Measurements from ENCODE around the gene CIAO1. TPM values are rescaled to one million over a fixed set of nuclear protein-coding genes. Genes with fewer than 3 reads are reported as not detected.
"Not testable (repeated sequence)": the region's sequence is repeated elsewhere in the genome, so short reads cannot be mapped to it uniquely, and the experiment has no call there.

Gene CIAO1
- total RNA-seq, 2 experiments from 2014 or later, result 86.6 to 87.1 TPM

DNA sequence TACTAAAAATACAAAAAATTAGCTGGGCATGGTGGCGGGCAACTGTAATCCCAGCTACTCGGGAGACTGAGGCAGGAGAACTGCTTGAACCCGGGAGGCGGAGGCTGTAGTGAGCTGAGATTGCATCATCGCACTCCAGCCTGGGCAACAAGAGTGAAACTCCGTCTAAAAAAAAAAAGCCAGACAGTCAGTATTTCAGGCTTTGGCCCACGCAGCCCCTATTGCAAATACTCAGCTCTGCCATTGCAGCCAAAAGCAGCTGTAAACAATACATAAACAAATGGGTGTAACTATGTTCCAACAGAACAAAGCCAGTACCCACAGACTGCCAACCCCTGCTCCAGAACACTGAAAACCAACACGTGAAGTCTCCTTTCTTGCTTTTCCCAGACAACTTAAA is 28.2 kb downstream of the CIAO1 start:
- peaks cover 80% of the 10 kb centered on the region for H3K36me3 Mint-ChIP-seq
- ChIA-PET POLR2A (interaction anchor here (1.4 kb wide), 1 partner anchor 11 kb away, joined by 5 read pairs; the partner anchor contains the start of gene SNRNP200), CTCF (interaction anchor here (0.7 kb wide), 1 partner anchor 52 kb away, joined by 3 read pairs; no protein-coding TSS in a partner anchor)
- H3K27me3 Mint-ChIP-seq; H3K4me1 Mint-ChIP-seq (ENCODE audit: low read depth); H3K4me3 Mint-ChIP-seq; H3K9me3 Mint-ChIP-seq; intact Hi-C loops (cut with micrococcal nuclease); DNase-seq; H3K27ac Mint-ChIP-seq: not testable (repeated sequence)

- H3K4me3 Mint-ChIP-seq, result no peak overlapping the region
- no peaks in the 10 kb centered on the region for H3K27me3 Mint-ChIP-seq
- no peak for DNase-seq
- H3K27ac Mint-ChIP-seq, result no peak overlapping the region
- CTCF ChIA-PET, result no interaction called here
- H3K36me3 Mint-ChIP-seq, result peaks cover 77% of the 10 kb centered on the region
- H3K9me3 Mint-ChIP-seq, result no peaks in the 10 kb centered on the region
- peaks cover 12% of the 10 kb centered on the region for H3K4me1 Mint-ChIP-seq (ENCODE audit: low read depth)
- POLR2A ChIA-PET, result no interaction called here
- intact Hi-C loops (cut with micrococcal nuclease), result no loop called here
Observed at GRCh38 chr2:96296925-96297324, 30.9 kb downstream of the CIAO1 start.

- no peak for DNase-seq
- H3K4me1 Mint-ChIP-seq (ENCODE audit: low read depth), result peaks cover 45% of the 10 kb centered on the region
- H3K9me3 Mint-ChIP-seq, result no peaks in the 10 kb centered on the region
- no peak overlapping the region for H3K4me3 Mint-ChIP-seq
- peak overlapping the region; percentile 28 for H3K27ac Mint-ChIP-seq
- intact Hi-C loops (cut with micrococcal nuclease), result no loop called here
- CTCF ChIA-PET, result interaction anchor here (1.2 kb wide), 1 partner anchor 226 kb away, joined by 4 read pairs; no protein-coding TSS in a partner anchor
- no peaks in the 10 kb centered on the region for H3K27me3 Mint-ChIP-seq
- POLR2A ChIA-PET, result interaction anchor here (1.2 to 1.6 kb wide), 2 partner anchors 34 to 93 kb away, joined by 3 to 4 read pairs; partner anchors contain the start of genes NCAPH and STARD7
- H3K36me3 Mint-ChIP-seq, result peaks cover 71% of the 10 kb centered on the region
Observed at GRCh38 chr2:96301865-96302264, 35.8 kb downstream of the CIAO1 start.

- ChIA-PET POLR2A (interaction anchor here (0.6 to 2.9 kb wide), 13 partner anchors 11 to 333 kb away, joined by 3 to 28 read pairs (median 4); partner anchors contain the start of genes ITPRIPL1 and NCAPH), CTCF (interaction anchor here (1.0 to 2.1 kb wide), 4 partner anchors 17 to 205 kb away, joined by 3 to 8 read pairs (median 6); no protein-coding TSS in a partner anchor)
- H3K4me3 Mint-ChIP-seq, result peak overlapping the region; percentile 99
- no peaks in the 10 kb centered on the region for H3K9me3 Mint-ChIP-seq
- peaks cover 47% of the 10 kb centered on the region for H3K4me1 Mint-ChIP-seq (ENCODE audit: low read depth)
- no peak for DNase-seq
- peak overlapping the region; percentile 57 for H3K27ac Mint-ChIP-seq
- peaks cover 44% of the 10 kb centered on the region for H3K36me3 Mint-ChIP-seq
- intact Hi-C loops (cut with micrococcal nuclease), result loop anchor here (1.0 to 2.0 kb wide), 4 partner anchors 17 to 40 kb away; partner anchors contain the start of genes CIAO1 and NCAPH
- no peaks in the 10 kb centered on the region for H3K27me3 Mint-ChIP-seq
Observed at GRCh38 chr2:96304606-96305005, 38.6 kb downstream of the CIAO1 start.

- CTCF ChIA-PET, result interaction anchor here (1.0 to 2.1 kb wide), 5 partner anchors 16 to 204 kb away, joined by 3 to 8 read pairs (median 5); partner anchors contain the start of gene ITPRIPL1
- POLR2A ChIA-PET, result interaction anchor here (0.6 to 2.9 kb wide), 20 partner anchors 10 to 332 kb away, joined by 3 to 28 read pairs (median 4); partner anchors contain the start of genes ANKRD36C, ITPRIPL1, NCAPH and STARD7
- Mint-ChIP-seq H3K4me3 (peak within 1 kb of the TSS; percentile 99), H3K4me1 (ENCODE audit: low read depth) (peaks cover 47% of the 10 kb centered on the region), H3K27me3 (no peaks in the 10 kb centered on the region), H3K9me3 (no peaks in the 10 kb centered on the region), H3K27ac (peak within 1 kb of the TSS; percentile 97), H3K36me3 (peaks cover 39% of the 10 kb centered on the region)
- peak; percentile 94 for DNase-seq
- intact Hi-C loops (cut with micrococcal nuclease), result loop anchor here (1.0 to 2.0 kb wide), 4 partner anchors 16 to 39 kb away; partner anchors contain the start of genes CIAO1 and NCAPH
Observed at GRCh38 chr2:96305091-96305978, 39.3 kb downstream of the CIAO1 start, which contains the start of gene SNRNP200. Gene SNRNP200, minus strand, starts transcription at chr2:96305546. Its CDS starts 109 bp downstream, at chr2:96305437.

DNA sequence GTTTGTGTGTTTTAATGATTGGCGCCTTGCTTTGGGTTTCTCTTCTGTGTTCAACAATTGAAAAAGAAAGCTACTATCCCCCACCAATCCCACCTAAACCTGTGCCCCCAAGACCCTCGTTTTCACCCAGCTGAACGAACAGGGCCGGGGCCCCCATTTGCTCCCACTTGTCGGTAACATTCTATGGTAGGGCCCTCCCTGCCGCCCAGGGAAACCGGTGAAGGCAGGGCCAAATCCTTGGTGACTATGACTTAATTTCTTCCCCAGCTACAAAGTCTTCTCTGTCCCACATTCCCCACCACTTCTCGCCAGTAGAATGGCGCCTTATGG is 39.9 kb downstream of the CIAO1 start:
- intact Hi-C loops (cut with micrococcal nuclease), result loop anchor here (1.0 to 2.0 kb wide), 4 partner anchors 15 to 40 kb away; partner anchors contain the start of genes CIAO1 and NCAPH
- Mint-ChIP-seq H3K9me3 (no peaks in the 10 kb centered on the region), H3K36me3 (peaks cover 36% of the 10 kb centered on the region), H3K4me1 (ENCODE audit: low read depth) (peaks cover 45% of the 10 kb centered on the region), H3K4me3 (peak overlapping the region; percentile 99), H3K27ac (peak overlapping the region; percentile 97), H3K27me3 (no peaks in the 10 kb centered on the region)
- no peak for DNase-seq
- POLR2A ChIA-PET, result interaction anchor here (0.8 to 2.9 kb wide), 13 partner anchors 10 to 314 kb away, joined by 3 to 28 read pairs (median 5); partner anchors contain the start of genes ANKRD36C, ITPRIPL1, NCAPH and STARD7
- CTCF ChIA-PET, result interaction anchor here (1.2 to 2.1 kb wide), 4 partner anchors 16 to 101 kb away, joined by 3 to 8 read pairs (median 6); partner anchors contain the start of gene ITPRIPL1

DNA sequence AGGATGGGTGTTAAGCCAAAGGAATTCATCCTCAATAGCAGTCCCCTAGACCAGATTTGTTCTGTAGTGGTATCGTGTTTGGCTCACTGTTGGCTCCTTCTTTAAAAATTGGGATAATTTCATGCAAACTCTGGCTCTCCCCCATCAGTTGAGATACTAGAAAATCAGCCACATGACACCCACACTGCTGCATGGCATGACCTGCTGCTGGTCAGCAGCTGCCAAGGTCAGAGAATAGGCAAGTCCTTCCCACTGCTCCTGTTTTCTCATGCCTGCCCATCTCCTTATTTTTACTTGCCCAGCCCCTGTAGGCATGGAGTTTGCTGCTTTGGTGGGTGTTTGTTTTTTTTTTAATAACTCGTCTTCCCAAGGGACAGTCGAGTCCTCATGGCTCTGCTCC is 40.3 kb downstream of the CIAO1 start:
- Mint-ChIP-seq H3K4me3 (peak overlapping the region; percentile 99), H3K4me1 (ENCODE audit: low read depth) (peaks cover 41% of the 10 kb centered on the region), H3K27ac (peak overlapping the region; percentile 97), H3K36me3 (peaks cover 32% of the 10 kb centered on the region), H3K27me3 (no peaks in the 10 kb centered on the region), H3K9me3 (no peaks in the 10 kb centered on the region)
- no peak for DNase-seq
- intact Hi-C loops (cut with micrococcal nuclease), result no loop called here
- ChIA-PET POLR2A (interaction anchor here (1.0 to 2.9 kb wide), 10 partner anchors 9 to 232 kb away, joined by 3 to 28 read pairs (median 6); partner anchors contain the start of genes ITPRIPL1, NCAPH and STARD7), CTCF (interaction anchor here (0.6 to 2.1 kb wide), 5 partner anchors 15 to 101 kb away, joined by 3 to 8 read pairs (median 5); partner anchors contain the start of gene ITPRIPL1)

- Mint-ChIP-seq H3K9me3 (no peaks in the 10 kb centered on the region), H3K27me3 (no peaks in the 10 kb centered on the region), H3K27ac (no peak overlapping the region), H3K4me3 (no peak overlapping the region), H3K4me1 (ENCODE audit: low read depth) (peaks cover 28% of the 10 kb centered on the region), H3K36me3 (peaks cover 14% of the 10 kb centered on the region)
- DNase-seq, result no peak
- ChIA-PET CTCF (interaction anchor here (1.7 kb wide), 1 partner anchor 37 kb away, joined by 4 read pairs; no protein-coding TSS in a partner anchor), POLR2A (no interaction called here)
- intact Hi-C loops (cut with micrococcal nuclease), result no loop called here
Observed at GRCh38 chr2:96308248-96308647, 42.2 kb downstream of the CIAO1 start.

- ChIA-PET CTCF (no interaction called here), POLR2A (interaction anchor here (1.1 to 1.5 kb wide), 2 partner anchors 9 to 27 kb away, joined by 7 read pairs; no protein-coding TSS in a partner anchor)
- Mint-ChIP-seq H3K9me3 (no peaks in the 10 kb centered on the region), H3K4me1 (ENCODE audit: low read depth) (peaks cover 42% of the 10 kb centered on the region), H3K27ac (peak overlapping the region; percentile 85), H3K4me3 (no peak overlapping the region), H3K27me3 (no peaks in the 10 kb centered on the region), H3K36me3 (peaks cover 5% of the 10 kb centered on the region)
- no peak for DNase-seq
- intact Hi-C loops (cut with micrococcal nuclease), result no loop called here
Observed at GRCh38 chr2:96315005-96315399, 49.0 kb downstream of the CIAO1 start.

DNA sequence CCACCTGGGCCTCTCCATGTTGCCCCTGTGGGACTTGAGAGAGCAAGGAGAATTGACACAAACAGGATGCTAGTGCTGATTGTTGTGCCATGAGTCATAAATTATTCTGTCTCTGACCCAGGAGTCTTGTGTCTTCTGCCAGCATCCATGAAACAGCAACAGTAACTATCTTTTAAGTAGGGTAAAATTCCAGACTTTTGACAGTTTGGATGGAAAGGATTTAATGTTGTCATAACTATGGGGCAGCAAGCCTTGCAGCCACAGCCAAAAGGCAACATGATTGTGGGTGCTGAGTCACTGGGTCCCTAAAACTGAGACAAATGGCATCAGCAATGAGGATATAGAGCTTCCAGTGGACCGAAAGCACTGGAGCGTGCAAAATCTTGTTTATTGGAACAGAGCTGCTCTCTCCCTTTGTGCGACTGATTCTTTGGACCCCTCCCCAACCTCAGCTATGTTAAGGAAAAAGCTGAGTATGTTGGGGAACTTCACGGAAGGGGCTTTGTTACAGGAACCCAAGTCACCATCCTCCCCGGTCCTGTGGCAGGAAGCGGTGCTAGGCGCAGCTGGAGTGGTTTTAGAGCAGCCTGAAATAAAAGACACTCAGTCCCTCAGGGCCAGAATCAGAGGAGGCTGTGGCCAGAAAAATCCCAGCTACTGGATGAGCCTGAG is 49.5 kb downstream of the CIAO1 start:
- H3K4me1 Mint-ChIP-seq (ENCODE audit: low read depth), result peaks cover 47% of the 10 kb centered on the region
- CTCF ChIA-PET, result interaction anchor here (0.9 kb wide), 1 partner anchor 141 kb away, joined by 3 read pairs; no protein-coding TSS in a partner anchor

DNA sequence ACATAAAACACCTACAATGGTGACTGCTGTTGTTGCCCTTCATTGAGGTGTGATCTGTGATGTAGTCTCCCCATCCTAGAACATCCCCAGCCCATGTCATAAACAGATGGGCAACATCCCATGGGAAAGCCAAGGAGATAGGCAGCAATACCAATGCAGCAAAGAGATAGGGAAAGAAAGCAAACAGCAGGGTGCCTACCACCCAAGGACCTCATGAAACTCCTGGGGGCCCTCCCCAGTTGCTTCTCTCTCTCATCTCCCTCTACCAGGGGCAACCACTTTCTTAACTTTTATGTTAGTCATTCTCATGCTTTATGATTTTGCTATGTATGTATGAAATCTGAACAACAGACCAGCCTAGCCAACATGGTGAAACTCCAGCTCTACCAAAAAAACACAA is 51.0 kb downstream of the CIAO1 start:
- peaks cover 5% of the 10 kb centered on the region for H3K36me3 Mint-ChIP-seq
- ChIA-PET CTCF (no interaction called here), POLR2A (no interaction called here)
- no peaks in the 10 kb centered on the region for H3K27me3 Mint-ChIP-seq
- H3K27ac Mint-ChIP-seq, result peak overlapping the region; percentile 81
- H3K4me1 Mint-ChIP-seq (ENCODE audit: low read depth), result peaks cover 49% of the 10 kb centered on the region
- DNase-seq, result no peak
- intact Hi-C loops (cut with micrococcal nuclease), result no loop called here
- no peak overlapping the region for H3K4me3 Mint-ChIP-seq
- no peaks in the 10 kb centered on the region for H3K9me3 Mint-ChIP-seq

More for the DNA sequence above, 49.5 kb downstream of the CIAO1 start:
- POLR2A ChIA-PET, result interaction anchor here (1.1 to 1.5 kb wide), 4 partner anchors 9 to 26 kb away, joined by 5 to 7 read pairs (median 6); partner anchors contain the start of gene ITPRIPL1
- peak; percentile 47 for DNase-seq
- H3K9me3 Mint-ChIP-seq, result no peaks in the 10 kb centered on the region
- H3K36me3 Mint-ChIP-seq, result peaks cover 5% of the 10 kb centered on the region
- intact Hi-C loops (cut with micrococcal nuclease), result no loop called here
- H3K27ac Mint-ChIP-seq, result peak overlapping the region; percentile 85
- no peaks in the 10 kb centered on the region for H3K27me3 Mint-ChIP-seq
- H3K4me3 Mint-ChIP-seq, result peak overlapping the region; percentile 51
